WI38 (cell line): ENCODE data around the gene MLH1.

Source experiments
- H3K4me3 ChIP-seq: 2 replicates; pipeline ENCODE4 v1.5.1; 2011; ENCODE audit warnings: low read depth, mild to moderate bottlenecking, control low read depth, low read length
- CTCF ChIP-seq: IDR thresholded peaks from 2 replicates; pipeline ENCODE4 v1.5.1; 2012; ENCODE audit warnings: low read depth, mild to moderate bottlenecking, control low read depth, low read length

Gene MLH1

GRCh38 chr3:37029111-37029510 lies 35.8 kb downstream of the MLH1 start:
- no peak overlapping the region for H3K4me3 ChIP-seq
- no peak for TF ChIP-seq CTCF

- no peak for TF ChIP-seq CTCF
- H3K4me3 ChIP-seq, result no peak overlapping the region
Observed at GRCh38 chr3:37029516-37030163, 36.3 kb downstream of the MLH1 start.

GRCh38 chr3:37030588-37030987 lies 37.3 kb downstream of the MLH1 start:
- no peak overlapping the region for H3K4me3 ChIP-seq

GRCh38 chr3:37031096-37031682 lies 37.9 kb downstream of the MLH1 start:
- TF ChIP-seq CTCF, result no peak
- H3K4me3 ChIP-seq, result no peak overlapping the region

More at GRCh38 chr3:37030588-37030987, 37.3 kb downstream of the MLH1 start:
- no peak for TF ChIP-seq CTCF

- H3K4me3 ChIP-seq, result no peak overlapping the region
- no peak for TF ChIP-seq CTCF
Observed at GRCh38 chr3:37032961-37033360, 39.6 kb downstream of the MLH1 start.

GRCh38 chr3:37037352-37037751 lies 44.0 kb downstream of the MLH1 start:
- H3K4me3 ChIP-seq, result no peak overlapping the region
- no peak for TF ChIP-seq CTCF

GRCh38 chr3:37039161-37039846 lies 46.0 kb downstream of the MLH1 start:
- H3K4me3 ChIP-seq, result no peak overlapping the region
- no peak for TF ChIP-seq CTCF
